H1 (cell line): ENCODE measurements around the gene GPR171. TPM values are rescaled to one million over a fixed set of nuclear protein-coding genes. Genes with fewer than 3 reads are reported as not detected.

Experiments
- CTCF ChIA-PET: fragments of 300-600 bp; sonication (Branson Sonifier 250); formaldehyde crosslinking; loops from one replicate; lab custom pipeline; 2021; ENCODE audit not compliant: partially characterized antibody; lab: Charles Lee
- POLR2A ChIA-PET: fragments of 300-600 bp; sonication (Branson Sonifier 250); formaldehyde crosslinking; loops from one replicate; lab custom pipeline; 2021; ENCODE audit warnings: inconsistent platforms; ENCODE audit not compliant: partially characterized antibody; lab: Charles Lee
- DNase-seq, 2 experiments: peaks; one replicate each; pipeline versions ENCODE4 v3.0.0 to v3.0.0-alpha.2; 2010 to 2022; ENCODE audit warnings: low spot score in 2 of 2, low read depth in 1 of 2, mixed read lengths in 1 of 2
- FAIRE-seq: peaks from 2 replicates; lab custom pipeline; 2011; peaks lifted over from hg19 to GRCh38; lab: Jason Lieb, UNC
- H2AFZ ChIP-seq: 2 replicates; pipeline ENCODE4 v1.8.1; 2012; ENCODE audit warnings: low read length, inconsistent platforms
- H2AK5ac ChIP-seq: 2 replicates; pipeline ENCODE4 v1.6.1; 2013; ENCODE audit warnings: low read depth, low read length
- H2BK120ac ChIP-seq: replicated peaks from 2 replicates; pipeline ENCODE3; 2013; ENCODE audit warnings: low read depth, low read length, inconsistent platforms
- H2BK12ac ChIP-seq: 2 replicates; pipeline ENCODE4 v1.6.1; 2013; ENCODE audit warnings: low read depth, low read length
- H2BK15ac ChIP-seq: 2 replicates; pipeline ENCODE4 v1.6.1; 2013; ENCODE audit warnings: low read length
- H2BK20ac ChIP-seq: 2 replicates; pipeline ENCODE4 v1.6.1; 2013; ENCODE audit warnings: low read length
- H2BK5ac ChIP-seq: 2 replicates; pipeline ENCODE4 v1.6.1; 2013; ENCODE audit warnings: low read depth, low read length
- H3K14ac ChIP-seq: 2 replicates; pipeline ENCODE4 v1.6.1; 2013; ENCODE audit warnings: inconsistent platforms; ENCODE audit not compliant: insufficient read length
- H3K18ac ChIP-seq: 2 replicates; pipeline ENCODE4 v1.6.1; 2013; ENCODE audit warnings: low read length; ENCODE audit errors: extremely low read depth
- H3K23ac ChIP-seq: 2 replicates; pipeline ENCODE4 v1.6.1; 2013; ENCODE audit warnings: inconsistent platforms; ENCODE audit not compliant: insufficient read length
- H3K23me2 ChIP-seq: 2 replicates; pipeline ENCODE4 v1.6.1; 2013; ENCODE audit warnings: low read depth, low read length
- H3K27ac ChIP-seq: 2 replicates; pipeline ENCODE4 v1.6.1; 2011; ENCODE audit warnings: low read depth, low read length, inconsistent platforms
- H3K27me3 ChIP-seq, 4 experiments: replicated peaks in 1 of 4; 1 replicate in 1 of 4; 2 replicates in 3 of 4; pipeline versions ENCODE4 v1.6.1 to v1.8.1; 2011 to 2013; ENCODE audit warnings: low read length in 3 of 4, mild to moderate bottlenecking in 3 of 4, inconsistent platforms in 2 of 4, mixed read lengths in 2 of 4, moderate library complexity in 1 of 4; ENCODE audit not compliant: control insufficient read depth in 3 of 4, insufficient read depth in 3 of 4; ENCODE audit errors: extremely low read depth in 1 of 4
- H3K36me3 ChIP-seq, 4 experiments: 2 replicates each; pipeline versions ENCODE4 v1.6.1 to v1.8.1; 2011 to 2013; ENCODE audit warnings: mild to moderate bottlenecking in 4 of 4, low read length in 3 of 4, moderate library complexity in 2 of 4, control low read depth in 1 of 4, inconsistent platforms in 1 of 4; ENCODE audit not compliant: insufficient read depth in 4 of 4, control insufficient read depth in 2 of 4
- H3K4ac ChIP-seq: replicated peaks from 2 replicates; pipeline ENCODE3; 2013; ENCODE audit warnings: low read length, low read depth, mixed read lengths, inconsistent platforms; ENCODE audit not compliant: insufficient read length
- H3K4me1 ChIP-seq, 4 experiments: replicated peaks in 1 of 4; 1 replicate in 1 of 4; 2 replicates in 3 of 4; pipeline versions ENCODE4 v1.6.1 to v1.8.1; 2011 to 2013; ENCODE audit warnings: low read length in 3 of 4, inconsistent platforms in 2 of 4, mixed read lengths in 1 of 4; ENCODE audit not compliant: insufficient read depth in 4 of 4, control insufficient read depth in 3 of 4
- H3K4me2 ChIP-seq, 2 experiments: 2 replicates each; pipeline versions ENCODE4 v1.6.1 to v1.8.1; 2011 to 2013; ENCODE audit warnings: low read depth in 2 of 2, low read length in 2 of 2, control low read depth in 1 of 2, inconsistent platforms in 1 of 2, mild to moderate bottlenecking in 1 of 2; ENCODE audit not compliant: insufficient read depth in 1 of 2
- H3K4me3 ChIP-seq, 4 experiments: fragments of 200-600, 300-600 bp in 1 of 4; sonication (generic), shearing (Covaris generic), sonication (Bioruptor Twin) in 1 of 4; 2 replicates each; pipeline versions ENCODE4 v1.5.1 to v1.8.1; 2011 to 2016; ENCODE audit warnings: low read length in 4 of 4, low read depth in 3 of 4, control low read depth in 2 of 4, inconsistent platforms in 2 of 4, mild to moderate bottlenecking in 2 of 4, mixed read lengths in 1 of 4, moderate library complexity in 1 of 4; ENCODE audit not compliant: insufficient read depth in 2 of 4; ENCODE audit errors: extremely low read depth in 1 of 4
- H3K56ac ChIP-seq: replicated peaks from 2 replicates; pipeline ENCODE3; 2013; ENCODE audit warnings: low read depth, mild to moderate bottlenecking, mixed read lengths, low read length, inconsistent platforms; ENCODE audit not compliant: insufficient read length
- H3K79me1 ChIP-seq: 2 replicates; pipeline ENCODE4 v1.6.1; 2013; ENCODE audit warnings: low read depth, low read length, control low read depth
- H3K79me2 ChIP-seq, 2 experiments: 2 replicates each; pipeline versions ENCODE4 v1.6.1 to v1.8.1; 2012 to 2013; ENCODE audit warnings: low read length in 2 of 2, mild to moderate bottlenecking in 2 of 2, inconsistent platforms in 1 of 2; ENCODE audit not compliant: insufficient read depth in 2 of 2, control insufficient read depth in 1 of 2
- H3K9ac ChIP-seq, 4 experiments: replicated peaks in 1 of 4; 1 replicate in 1 of 4; 2 replicates in 3 of 4; pipeline versions ENCODE4 v1.6.1 to v1.8.1; 2011 to 2013; ENCODE audit warnings: low read depth in 3 of 4, low read length in 3 of 4, control low read depth in 2 of 4, mild to moderate bottlenecking in 2 of 4, moderate library complexity in 2 of 4, inconsistent platforms in 1 of 4; ENCODE audit errors: extremely low read depth in 1 of 4
- H3K9me3 ChIP-seq, 2 experiments: 2 replicates each; pipeline versions ENCODE4 v1.6.1 to v1.8.1; 2012 to 2013; ENCODE audit warnings: mild to moderate bottlenecking in 2 of 2, moderate library complexity in 2 of 2, control low read depth in 1 of 2, inconsistent platforms in 1 of 2, low read depth in 1 of 2, low read length in 1 of 2, mixed read lengths in 1 of 2; ENCODE audit not compliant: insufficient read depth in 2 of 2
- H4K20me1 ChIP-seq, 2 experiments: replicated peaks in 1 of 2; 2 replicates each; pipeline versions ENCODE3 to v1.8.1; 2011 to 2013; ENCODE audit warnings: inconsistent platforms in 2 of 2, low read length in 2 of 2, mild to moderate bottlenecking in 1 of 2; ENCODE audit not compliant: insufficient read depth in 2 of 2, control insufficient read depth in 1 of 2
- H4K5ac ChIP-seq: 2 replicates; pipeline ENCODE4 v1.6.1; 2013; ENCODE audit warnings: low read length, low read depth, mixed read lengths, inconsistent platforms; ENCODE audit not compliant: insufficient read length
- H4K8ac ChIP-seq: 2 replicates; pipeline ENCODE4 v1.8.0; 2013; ENCODE audit warnings: mild to moderate bottlenecking, moderate library complexity, low read length, inconsistent platforms; ENCODE audit not compliant: insufficient read depth; ENCODE audit errors: extremely low read depth
- H4K91ac ChIP-seq: replicated peaks from 2 replicates; pipeline ENCODE3; 2013; ENCODE audit warnings: low read length, mixed read lengths, inconsistent platforms; ENCODE audit not compliant: insufficient read length
- CTBP2 ChIP-seq: IDR thresholded peaks from 2 replicates; pipeline ENCODE4 v1.7.0; 2011; ENCODE audit warnings: borderline replicate concordance, mild to moderate bottlenecking, moderate library complexity, mixed read lengths, low read length; ENCODE audit not compliant: insufficient read depth, insufficient read length
- KDM4A ChIP-seq: IDR thresholded peaks from one replicate; pipeline ENCODE4 v1.7.1; 2012; ENCODE audit warnings: low read depth, mild to moderate bottlenecking, moderate library complexity, low read length, inconsistent platforms; ENCODE audit not compliant: severe bottlenecking
- NRF1 ChIP-seq: IDR thresholded peaks from 2 replicates; pipeline ENCODE4 v1.6.1; 2011; ENCODE audit warnings: mild to moderate bottlenecking, low read depth, low read length, improper control_type of control experiment
- POLR2A ChIP-seq, 2 experiments: IDR thresholded peaks; 1 replicate in 1 of 2; 2 replicates in 1 of 2; pipeline ENCODE4 v1.6.1; 2011; ENCODE audit warnings: low read depth in 2 of 2, low read length in 2 of 2, mild to moderate bottlenecking in 2 of 2; ENCODE audit errors: control extremely low read depth in 1 of 2
- RNF2 ChIP-seq: fragments of 200-900, 300-1000 bp; sonication (generic); IDR thresholded peaks from 2 replicates; pipeline ENCODE4 v1.7.1; 2016; ENCODE audit warnings: borderline replicate concordance, low read depth, mild to moderate bottlenecking, antibody characterized with exemption, low read length; ENCODE audit not compliant: poor library complexity, severe bottlenecking; ENCODE audit errors: missing control alignments
- TBP ChIP-seq: IDR thresholded peaks from 2 replicates; pipeline ENCODE4 v1.6.1; 2011; ENCODE audit warnings: low read depth, low read length, improper control_type of control experiment
- WGBS, 2 experiments: shearing (Covaris generic) in 1 of 2; methylation state at CpG; one replicate each; pipeline versions ENCODE4 v1.1.6 to v1.1.7; 2013 to 2015; ENCODE audit warnings: low lambda C conversion rate in 2 of 2, mixed read lengths in 2 of 2, inconsistent platforms in 1 of 2, low coverage in 1 of 2, missing lambda C conversion rate in 1 of 2; ENCODE audit not compliant: insufficient replicate concordance in 2 of 2, insufficient coverage in 1 of 2, insufficient read length in 1 of 2; ENCODE audit errors: extremely low coverage in 1 of 2, missing lambda C conversion rate in 1 of 2; 5-methylcytosine and 5-hydroxymethylcytosine counted together
- polyA plus RNA-seq, 7 experiments: library from polyadenylated mRNA; depleted of rRNA in 3 of 7; stranded (reverse) in 5 of 7; unstranded in 2 of 7; fragments of >200 nt in 5 of 7; fragments of 200-250 nt in 2 of 7; gene quantifications; 1 replicate in 5 of 7; 2 replicates in 1 of 7; 4 replicates in 1 of 7; pipeline versions ENCODE4 v1.2.1 to v1.2.3, GENCODE V29; 2011 to 2013; ENCODE audit warnings: missing spikeins in 2 of 7, mixed read lengths in 2 of 7
- total RNA-seq: library from RNA; stranded (reverse); fragmentation: NEBNext Ultra II Directional; extraction: Animal tissue kit (Norgen Biotek cat#: 25700); gene quantifications from 2 replicates; pipeline ENCODE4 v1.2.1, GENCODE V29; 2021
- TF ChIP-seq, protein P1 (sequence below), 3 experiments: IDR thresholded peaks; 1 replicate in 2 of 3; 2 replicates in 1 of 3; pipeline versions ENCODE4 v1.5.1 to v1.6.1; 2011; ENCODE audit warnings: low read length in 3 of 3, mild to moderate bottlenecking in 3 of 3, inconsistent platforms in 2 of 3, low read depth in 1 of 3, moderate library complexity in 1 of 3; ENCODE audit not compliant: insufficient read depth in 1 of 3; ENCODE audit errors: control extremely low read depth in 1 of 3

GPR171 gene
- total and polyA plus RNA-seq, 2 of the 8 experiments (the other 6 are each of a cell fraction or from before 2014, with no cell fraction given), result not detected

DNA sequence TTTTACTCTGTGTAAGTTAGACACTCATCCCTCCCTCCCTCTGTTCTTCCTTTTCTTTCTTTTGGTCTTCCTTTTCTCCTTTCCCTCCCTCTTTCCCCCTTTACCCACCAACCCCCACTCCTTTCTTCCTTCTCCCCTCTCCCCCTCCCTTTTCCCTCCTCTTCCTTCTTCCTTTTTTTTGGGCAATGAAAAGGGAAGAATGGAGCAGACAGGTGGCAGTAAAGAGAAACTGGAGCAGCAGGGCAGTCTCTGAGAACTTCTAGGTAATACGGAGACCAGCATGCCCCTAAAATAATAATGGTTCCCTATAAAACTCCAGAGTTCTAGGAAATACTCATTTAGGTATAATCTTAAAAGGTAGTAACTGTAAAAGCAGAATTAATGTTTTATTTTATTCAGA is 11.4 kb upstream of the GPR171 start:
- 69% methylated on average over 1 of the region's 1 CpG; no CpG with 5 or more reads in 1 of the 2 experiments for WGBS, 2 experiments
- Histone ChIP-seq H2BK12ac (no peak overlapping the region), H3K23ac (no peak overlapping the region), H2AFZ (no peak overlapping the region), H3K4ac (no peak overlapping the region), H3K9ac (no peak overlapping the region), H3K27me3 (no peaks in the 10 kb centered on the region), H3K4me2 (no peak overlapping the region), H2BK15ac (no peak overlapping the region), H3K79me2 (no peaks in the 10 kb centered on the region), H3K36me3 (no peaks in the 10 kb centered on the region), H3K79me1 (no peaks in the 10 kb centered on the region; the same call in 1 of the 2 replicates)
- FAIRE-seq, result no peak
- POLR2A ChIA-PET, result no interaction called here
- TF ChIP-seq NRF1, result no peak
- no peak for TF ChIP-seq RNF2
- TF ChIP-seq TBP, result no peak
- TF ChIP-seq CTBP2, result no peak
- no peak for TF ChIP-seq POLR2A (IDR thresholded peaks at IDR 0.05; ENCODE audit: control extremely low read depth in 1 of 2, low read depth in 2 of 2, low read length in 2 of 2)
- TF ChIP-seq, protein P1, sequence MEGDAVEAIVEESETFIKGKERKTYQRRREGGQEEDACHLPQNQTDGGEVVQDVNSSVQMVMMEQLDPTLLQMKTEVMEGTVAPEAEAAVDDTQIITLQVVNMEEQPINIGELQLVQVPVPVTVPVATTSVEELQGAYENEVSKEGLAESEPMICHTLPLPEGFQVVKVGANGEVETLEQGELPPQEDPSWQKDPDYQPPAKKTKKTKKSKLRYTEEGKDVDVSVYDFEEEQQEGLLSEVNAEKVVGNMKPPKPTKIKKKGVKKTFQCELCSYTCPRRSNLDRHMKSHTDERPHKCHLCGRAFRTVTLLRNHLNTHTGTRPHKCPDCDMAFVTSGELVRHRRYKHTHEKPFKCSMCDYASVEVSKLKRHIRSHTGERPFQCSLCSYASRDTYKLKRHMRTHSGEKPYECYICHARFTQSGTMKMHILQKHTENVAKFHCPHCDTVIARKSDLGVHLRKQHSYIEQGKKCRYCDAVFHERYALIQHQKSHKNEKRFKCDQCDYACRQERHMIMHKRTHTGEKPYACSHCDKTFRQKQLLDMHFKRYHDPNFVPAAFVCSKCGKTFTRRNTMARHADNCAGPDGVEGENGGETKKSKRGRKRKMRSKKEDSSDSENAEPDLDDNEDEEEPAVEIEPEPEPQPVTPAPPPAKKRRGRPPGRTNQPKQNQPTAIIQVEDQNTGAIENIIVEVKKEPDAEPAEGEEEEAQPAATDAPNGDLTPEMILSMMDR (IDR thresholded peaks at IDR 0.05; ENCODE audit: control extremely low read depth in 1 of 3, insufficient read depth in 1 of 3, low read depth in 1 of 3, low read length in 3 of 3), result peak in 2 of 3 experiments; percentile 20 to 29; a peak in 1 of 4 replicates
- no peak for TF ChIP-seq KDM4A
- TF ChIP-seq, all 59 proteins: peak for 1
- no peak overlapping the region for H4K8ac ChIP-seq
- no peak overlapping the region for H2BK120ac ChIP-seq
- no peak for DNase-seq
- H3K4me1 ChIP-seq, result peaks cover 0 to 11% (median 5%) of the 10 kb centered on the region in 4 experiments; a peak in 4 of 7 replicates
- no peak overlapping the region for H3K14ac ChIP-seq
- no peak overlapping the region for H2AK5ac ChIP-seq
- no peak overlapping the region for H3K27ac ChIP-seq
- no peak overlapping the region for H2BK20ac ChIP-seq
- no peak overlapping the region for H4K91ac ChIP-seq
- H4K20me1 ChIP-seq, result no peaks in the 10 kb centered on the region
- H2BK5ac ChIP-seq, result no peak overlapping the region
- H3K9me3 ChIP-seq, result no peaks in the 10 kb centered on the region
- CTCF ChIA-PET, result interaction anchor here (1.0 to 1.1 kb wide), 2 partner anchors 14 to 18 kb away, joined by 3 to 4 read pairs; no protein-coding TSS in a partner anchor
- no peak overlapping the region for H3K4me3 ChIP-seq
- H3K23me2 ChIP-seq, result no peaks in the 10 kb centered on the region
- no peak overlapping the region for H3K18ac ChIP-seq
- no peak overlapping the region for H3K56ac ChIP-seq
- no peak overlapping the region for H4K5ac ChIP-seq
